HT-29 (cell line): ENCODE data around the gene METTL22. TPM values are rescaled to one million over a fixed set of nuclear protein-coding genes. Genes with fewer than 3 reads are reported as not detected.

ENCODE experiments used
- DNase-seq: peaks from one replicate; pipeline ENCODE4 v3.0.0-alpha.2; 2015; ENCODE audit warnings: low spot score
- total RNA-seq: library from RNA; depleted of rRNA; stranded (reverse); fragments of >200 nt; shearing (Covaris generic); gene quantifications from 2 replicates; pipeline ENCODE4 v1.2.3, GENCODE V29; 2014

Gene METTL22
- total RNA-seq, 1 experiment from 2014 or later = 21.0 TPM

DNA sequence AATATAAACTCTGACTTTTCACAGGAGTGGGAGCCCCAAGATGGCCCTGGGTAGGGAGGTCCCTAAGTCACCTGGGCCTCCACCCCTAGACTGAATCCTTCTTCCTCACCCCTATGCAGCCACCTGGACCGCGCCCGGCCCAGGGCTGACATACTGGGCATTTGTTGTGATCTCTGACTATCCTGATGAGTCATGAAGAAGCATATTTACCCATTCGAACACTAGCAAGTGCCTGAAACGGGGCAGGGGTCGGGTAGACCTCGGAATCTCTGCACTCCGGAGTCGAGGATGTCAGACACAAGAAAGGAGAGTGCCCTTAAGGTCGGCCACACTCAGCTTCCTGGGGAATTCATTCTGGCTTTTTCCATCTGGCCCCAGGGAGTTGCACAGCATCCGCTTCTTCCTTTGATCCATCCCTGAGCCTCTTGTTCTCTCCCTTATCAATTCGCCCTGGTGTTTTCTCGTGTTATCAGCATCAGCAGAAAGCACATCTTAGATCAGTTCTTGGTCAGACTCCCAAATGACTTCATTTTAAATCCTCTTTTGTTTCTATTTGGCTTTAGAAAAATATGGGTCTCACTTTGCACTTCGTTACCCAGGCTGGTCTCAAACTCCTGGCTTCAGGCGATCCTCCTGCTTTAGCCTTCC lies 10.4 kb downstream of the METTL22 start:
- no peak for DNase-seq

DNA sequence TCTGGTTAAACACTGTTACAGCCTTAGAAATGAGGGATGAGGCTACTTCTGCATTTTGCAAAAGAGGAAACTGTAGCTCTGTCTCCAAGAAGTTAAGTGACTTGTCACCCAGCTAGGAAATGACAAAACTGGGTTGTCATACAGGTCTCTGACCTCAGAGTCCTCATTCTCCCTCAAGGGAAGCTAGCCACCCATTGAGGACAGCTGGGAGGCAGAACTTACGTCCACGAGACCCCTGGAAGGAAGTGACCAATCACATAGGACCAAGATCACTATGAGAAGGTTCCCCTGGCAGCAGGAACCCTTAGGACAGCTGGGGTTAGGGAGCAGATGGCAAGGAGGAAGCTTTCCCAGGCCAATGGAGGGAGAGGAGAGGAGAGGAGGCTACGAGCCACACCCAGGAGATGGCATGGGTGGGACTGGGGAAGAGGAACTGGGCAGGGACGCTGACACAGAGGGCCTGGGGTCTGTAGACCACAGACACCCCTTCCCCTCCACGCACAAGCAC lies 11.2 kb downstream of the METTL22 start:
- no peak for DNase-seq

DNA sequence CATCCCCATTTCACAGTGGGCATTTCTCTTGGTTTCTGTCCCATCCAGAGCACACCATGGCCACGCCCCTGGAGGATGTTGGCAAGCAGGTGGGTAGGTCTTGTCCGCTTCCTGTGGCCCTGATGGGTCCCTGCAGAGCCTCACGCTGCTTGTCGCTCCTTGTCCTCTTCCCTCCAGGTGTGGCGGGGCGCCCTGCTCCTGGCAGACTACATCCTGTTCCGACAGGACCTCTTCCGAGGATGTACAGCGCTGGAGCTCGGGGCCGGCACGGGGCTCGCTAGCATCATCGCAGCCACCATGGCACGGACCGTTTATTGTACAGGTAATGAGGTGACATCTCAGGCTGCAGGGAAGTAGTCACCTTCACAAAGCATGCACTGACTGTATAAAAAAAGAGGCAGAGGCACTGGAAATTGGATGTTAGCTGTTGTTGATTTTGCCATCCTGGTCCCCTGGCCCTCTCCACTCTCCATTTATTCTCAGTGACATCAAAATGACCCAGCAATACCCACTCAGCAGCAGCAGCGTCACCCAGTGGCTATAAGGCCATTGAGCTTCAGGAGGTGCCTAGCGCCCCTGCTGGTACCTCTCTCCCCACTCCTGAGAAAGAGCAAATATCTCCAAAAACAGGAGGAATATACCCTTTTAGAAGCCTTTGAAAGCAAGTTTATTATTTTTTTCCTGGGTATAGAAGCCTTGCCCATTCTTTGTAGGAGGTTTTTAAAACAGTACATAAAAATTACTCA lies 13.7 kb downstream of the METTL22 start:
- peak; percentile 26 for DNase-seq

DNA sequence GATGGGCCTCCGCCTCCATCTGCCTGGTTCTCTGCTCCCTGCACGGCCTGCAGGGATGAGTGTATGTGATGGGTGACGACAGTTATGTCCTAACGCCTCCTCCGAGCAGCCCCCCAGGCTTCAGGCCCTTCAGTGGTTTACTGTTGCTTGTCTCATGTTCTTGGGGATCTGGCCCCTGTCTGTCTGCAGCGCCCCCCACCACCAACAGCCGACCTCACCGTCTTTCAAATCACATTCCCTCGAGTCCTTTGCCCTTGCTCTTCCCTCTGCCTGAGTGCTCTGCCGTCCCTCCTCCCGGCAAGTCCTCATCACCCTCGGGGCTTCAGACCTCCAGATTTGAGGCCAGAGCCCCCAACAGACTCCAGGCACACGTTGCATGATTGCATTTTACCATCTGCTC lies 18.2 kb downstream of the METTL22 start:
- no peak for DNase-seq

DNA sequence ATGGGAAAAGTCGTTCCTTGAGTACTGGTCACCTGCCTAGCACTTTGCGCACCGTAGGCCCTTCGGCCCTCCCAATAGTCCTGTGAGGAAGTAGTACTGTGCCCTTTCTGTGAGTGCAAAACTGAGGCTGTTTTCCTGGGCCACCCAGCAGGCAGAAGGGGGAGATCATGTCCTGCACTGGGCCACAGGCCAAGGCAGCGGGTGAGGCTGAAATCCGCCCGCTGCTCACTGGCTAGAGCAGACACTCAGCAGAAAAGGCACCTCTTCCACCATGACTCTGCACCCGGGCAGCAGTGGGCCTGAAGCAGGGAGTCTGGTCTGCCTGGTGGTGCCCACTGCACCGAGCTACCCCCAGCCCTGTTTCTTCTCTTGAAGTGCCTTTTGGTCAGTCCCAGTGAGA lies 20.2 kb downstream of the METTL22 start:
- DNase-seq = no peak

DNA sequence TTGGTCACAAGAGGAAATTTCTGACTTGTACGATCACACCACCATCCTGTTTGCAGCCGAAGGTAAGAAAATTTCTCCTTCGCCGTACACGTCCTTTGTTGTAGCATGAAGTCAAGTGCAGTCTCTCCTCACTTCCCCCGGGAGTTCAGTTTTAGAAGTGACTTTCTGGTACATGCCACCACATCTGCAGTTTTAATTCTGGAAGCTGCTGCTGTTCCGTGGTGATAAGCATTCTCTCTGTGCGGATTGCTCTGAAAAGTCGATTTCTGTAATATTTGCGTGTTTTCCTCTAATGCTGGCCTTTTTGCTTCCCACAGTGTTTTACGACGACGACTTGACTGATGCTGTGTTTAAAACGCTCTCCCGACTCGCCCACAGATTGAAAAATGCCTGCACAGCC lies 20.6 kb downstream of the METTL22 start:
- no peak for DNase-seq

DNA sequence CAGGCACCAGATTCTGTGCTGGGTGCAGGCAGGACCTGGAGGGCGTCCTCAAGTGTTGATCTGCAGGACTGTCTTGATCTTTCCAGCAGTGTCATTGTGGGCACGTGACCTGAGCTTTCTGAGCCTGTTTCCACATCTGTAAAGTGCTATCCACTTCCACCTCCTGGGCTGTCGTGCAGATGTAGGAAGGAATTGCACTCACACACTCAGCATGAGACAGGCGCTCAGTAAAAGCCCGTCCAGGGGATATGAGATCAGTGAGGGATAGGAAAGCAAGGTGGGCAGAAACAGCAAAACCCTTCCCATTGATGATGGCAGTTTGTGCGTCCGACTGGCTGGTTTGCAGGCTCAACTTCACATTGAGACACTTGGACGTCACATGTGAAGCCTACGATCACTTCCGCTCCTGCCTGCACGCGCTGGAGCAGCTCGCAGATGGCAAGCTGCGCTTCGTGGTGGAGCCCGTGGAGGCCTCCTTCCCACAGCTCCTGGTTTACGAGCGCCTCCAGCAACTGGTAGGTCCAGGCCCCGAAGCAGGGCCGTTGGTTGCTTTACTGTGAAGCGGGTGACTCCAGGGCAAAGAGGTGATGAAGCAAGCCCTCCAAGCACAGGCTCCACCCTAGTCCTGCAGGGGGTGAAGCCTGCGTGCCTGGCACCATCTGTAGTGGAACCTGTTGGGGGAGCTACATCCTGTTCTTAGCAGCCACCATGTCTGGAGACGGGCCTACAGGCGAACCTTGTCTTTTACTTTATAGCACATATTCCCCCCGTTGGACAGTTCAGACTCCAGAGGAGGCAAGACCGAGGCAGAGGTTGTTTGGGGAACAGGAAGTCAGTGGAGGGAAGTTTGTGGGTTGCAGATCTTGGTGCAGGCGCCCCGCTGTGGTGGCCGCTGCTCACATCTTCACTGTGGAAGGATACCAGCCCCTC lies 23.0 kb downstream of the METTL22 start:
- no peak for DNase-seq

DNA sequence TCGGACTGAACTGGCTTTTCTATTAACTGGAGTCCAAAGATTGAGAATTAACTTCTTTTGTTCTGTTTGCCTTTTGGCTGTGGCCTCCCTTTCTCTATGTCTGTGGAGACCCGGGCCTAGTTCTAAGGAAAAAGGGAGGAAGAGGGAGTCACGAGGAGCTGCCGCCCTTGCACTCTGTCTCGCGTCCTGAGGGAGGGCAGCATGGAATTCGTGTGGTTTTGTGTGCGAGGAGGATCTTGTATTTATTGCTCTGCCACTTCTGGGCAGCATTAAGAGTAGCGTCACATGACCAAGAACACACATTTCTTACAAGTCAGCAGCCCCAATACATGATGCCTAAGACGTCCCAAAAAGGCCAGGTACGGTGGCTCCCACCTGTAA lies 23.6 kb downstream of the METTL22 start:
- no peak for DNase-seq

DNA sequence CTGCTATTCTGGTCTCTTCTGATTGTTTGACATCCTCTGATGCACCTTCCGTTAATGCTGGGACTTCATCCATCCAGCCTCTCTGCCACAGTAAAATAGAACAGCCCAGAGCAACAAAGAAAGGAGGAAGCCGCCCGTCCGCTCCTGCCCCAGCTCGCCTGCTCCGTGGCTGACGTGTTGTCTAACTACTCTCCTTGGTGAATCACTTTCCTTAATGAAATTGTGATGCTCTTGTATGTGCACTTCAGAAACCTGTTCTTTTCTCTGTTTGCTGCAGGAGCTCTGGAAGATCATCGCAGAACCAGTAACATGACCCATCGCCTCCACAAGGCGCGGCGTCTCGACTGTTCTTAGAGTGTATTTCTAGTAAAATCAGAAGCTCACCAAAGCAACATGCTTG lies 24.3 kb downstream of the METTL22 start:
- DNase-seq = no peak

DNA sequence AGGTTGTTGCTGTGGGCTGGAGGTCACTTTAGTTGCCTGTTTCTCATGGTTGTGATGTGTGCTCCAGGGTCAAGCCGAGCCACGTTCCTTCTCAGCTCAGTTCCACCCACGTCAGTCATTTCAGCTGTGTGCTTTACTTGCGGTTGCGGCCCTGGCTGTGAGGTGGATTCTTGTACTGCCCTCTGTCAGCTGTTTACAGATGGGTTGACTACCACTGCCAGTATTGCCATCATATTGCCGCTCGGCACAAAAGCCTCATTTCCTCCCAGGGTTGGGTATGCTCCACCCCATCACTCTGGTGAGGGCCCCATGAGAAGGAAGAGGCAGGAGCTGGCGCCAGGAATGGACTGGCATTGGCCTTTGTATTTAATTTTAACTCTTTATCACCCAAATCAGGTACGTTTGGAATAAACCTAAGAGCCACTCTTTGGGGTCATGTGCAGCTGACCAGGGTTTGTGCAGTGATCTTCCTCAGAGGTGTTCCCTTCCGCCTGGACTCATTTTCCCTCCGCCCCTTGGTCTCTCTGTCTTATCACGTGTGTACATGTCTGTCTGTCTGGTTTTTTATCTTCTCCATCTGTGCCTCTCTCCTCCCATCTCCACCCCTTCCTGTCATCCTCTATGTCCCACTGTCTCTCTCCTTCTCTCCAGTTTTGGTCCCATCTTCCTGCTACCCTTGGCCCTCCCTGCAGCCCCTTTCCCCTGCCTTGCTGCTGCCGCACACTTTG lies 25.0 kb downstream of the METTL22 start:
- DNase-seq = no peak

DNA sequence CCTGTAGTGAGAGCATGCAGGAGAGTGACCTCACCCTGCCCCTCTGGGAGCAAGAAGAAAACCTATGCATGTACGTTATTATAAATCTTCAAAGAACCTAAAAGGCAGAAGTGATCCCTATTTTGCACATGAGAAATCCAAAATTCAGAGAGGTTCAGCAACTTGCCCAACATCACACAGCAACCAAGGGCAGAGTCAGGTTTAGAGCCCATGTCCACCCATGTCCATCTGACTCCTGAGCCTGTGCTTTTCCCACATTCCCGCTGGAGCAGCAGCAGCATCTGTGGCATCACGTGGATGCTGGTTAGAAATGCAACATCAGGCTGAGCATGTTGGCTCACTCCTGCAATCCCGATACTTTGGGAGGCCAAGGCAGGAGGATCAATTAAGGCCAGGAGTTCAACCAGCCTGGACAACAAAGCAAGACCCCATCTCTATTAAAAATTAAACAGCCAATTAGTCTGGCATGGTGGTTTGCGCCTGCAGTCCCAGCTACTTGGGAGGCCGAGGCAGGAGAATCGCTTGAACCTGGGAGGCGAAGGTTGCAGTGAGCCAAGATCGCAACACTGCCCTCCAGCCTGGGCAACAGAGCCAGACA lies 26.3 kb downstream of the METTL22 start:
- DNase-seq = no peak

DNA sequence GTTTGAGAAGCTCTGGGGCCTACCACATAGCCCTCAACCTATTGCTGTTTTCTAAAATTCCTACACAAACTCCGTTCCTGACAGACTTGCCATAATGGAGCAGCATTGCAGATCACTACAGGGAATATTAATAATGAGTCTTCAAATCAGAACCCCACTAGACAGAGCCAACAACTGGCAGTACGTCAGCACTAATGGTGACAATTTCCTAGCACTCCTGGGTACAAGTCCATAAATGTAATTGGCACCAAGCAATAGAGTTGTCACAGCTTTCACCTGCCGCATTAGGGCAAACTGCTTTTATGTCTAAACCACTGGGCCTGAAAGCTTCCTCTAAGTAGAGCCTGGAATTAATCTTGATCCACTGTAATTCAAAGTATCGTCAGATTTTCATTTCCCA lies 27.4 kb downstream of the METTL22 start:
- no peak for DNase-seq

DNA sequence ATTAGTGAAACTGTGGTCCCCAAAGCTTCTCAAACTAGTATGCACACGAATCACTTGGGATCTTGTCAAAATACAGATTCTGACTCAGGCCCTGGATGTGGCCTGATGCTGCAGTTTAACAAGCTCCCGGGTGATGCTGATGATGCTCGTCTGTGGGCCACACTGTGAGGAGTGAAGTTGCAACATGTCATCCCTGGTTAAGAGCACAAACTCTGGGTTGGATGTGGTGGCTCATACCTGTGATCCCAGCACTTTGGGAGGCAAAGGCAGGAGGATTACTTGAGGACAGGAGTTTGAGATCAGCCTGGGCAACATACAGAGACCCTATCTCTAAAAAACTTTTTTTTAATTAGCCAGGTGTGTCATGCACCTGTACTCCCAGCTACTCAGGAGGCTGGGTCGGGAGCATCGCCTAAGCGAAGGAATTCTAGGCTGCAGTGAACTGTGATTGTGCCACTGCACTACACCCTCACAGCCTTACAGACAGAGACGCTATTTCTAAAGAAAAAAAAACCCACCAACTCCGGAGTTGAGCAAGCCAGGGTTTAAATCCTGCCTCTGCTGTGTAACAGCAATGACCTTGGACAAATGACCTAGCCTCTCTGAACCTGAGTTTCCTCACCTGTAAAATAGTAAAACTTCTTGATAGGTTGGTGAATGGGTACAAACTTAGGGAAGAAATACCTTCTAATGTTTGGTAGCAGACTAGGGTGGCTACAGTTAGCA lies 28.5 kb downstream of the METTL22 start:
- DNase-seq = no peak

DNA sequence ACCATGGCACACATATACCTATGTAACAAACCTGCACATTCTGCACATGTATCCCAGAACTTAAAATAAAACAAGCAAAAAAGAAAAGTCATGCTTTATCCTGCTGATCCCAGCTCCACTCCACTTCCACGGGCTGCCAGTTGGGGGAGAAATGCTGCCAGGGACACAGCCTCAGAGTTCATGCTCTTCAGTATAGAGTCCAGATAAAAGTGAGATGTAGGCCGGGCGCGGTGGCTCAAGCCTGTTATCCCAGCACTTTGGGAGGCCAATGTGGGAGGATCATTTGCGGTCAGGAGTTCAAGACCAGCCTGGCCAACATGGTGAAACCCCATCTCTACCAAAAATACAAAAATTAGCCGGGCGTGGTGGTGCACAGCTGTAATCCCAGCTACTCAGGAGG lies 30.5 kb downstream of the METTL22 start:
- peak; percentile 19 for DNase-seq

DNA sequence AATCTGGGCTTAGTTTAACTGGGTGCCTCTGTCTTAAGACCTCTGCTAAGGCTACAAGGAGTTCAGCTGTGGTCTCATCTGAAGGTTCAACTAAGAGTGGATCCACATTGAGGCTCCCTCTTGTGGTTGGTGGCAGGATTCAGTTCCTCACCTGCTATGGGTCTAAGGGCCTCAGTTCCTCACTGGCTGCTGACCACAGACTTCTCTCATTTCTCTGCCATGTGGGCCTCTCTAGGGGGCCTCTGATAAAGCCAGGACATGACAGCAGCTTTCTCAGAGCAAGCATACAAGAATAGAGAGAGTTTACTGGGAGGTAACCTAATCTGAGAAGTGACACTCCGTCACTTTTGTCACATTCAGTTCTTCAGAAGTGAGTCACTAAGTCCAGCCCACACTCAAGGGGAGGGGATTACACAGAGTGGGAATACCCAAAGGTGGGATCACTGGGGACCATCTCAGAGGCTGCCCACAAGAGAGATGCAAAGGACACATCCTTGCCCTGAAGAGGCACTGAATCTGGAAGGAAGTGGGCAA lies 33.8 kb downstream of the METTL22 start:
- peak; percentile 42 for DNase-seq

DNA sequence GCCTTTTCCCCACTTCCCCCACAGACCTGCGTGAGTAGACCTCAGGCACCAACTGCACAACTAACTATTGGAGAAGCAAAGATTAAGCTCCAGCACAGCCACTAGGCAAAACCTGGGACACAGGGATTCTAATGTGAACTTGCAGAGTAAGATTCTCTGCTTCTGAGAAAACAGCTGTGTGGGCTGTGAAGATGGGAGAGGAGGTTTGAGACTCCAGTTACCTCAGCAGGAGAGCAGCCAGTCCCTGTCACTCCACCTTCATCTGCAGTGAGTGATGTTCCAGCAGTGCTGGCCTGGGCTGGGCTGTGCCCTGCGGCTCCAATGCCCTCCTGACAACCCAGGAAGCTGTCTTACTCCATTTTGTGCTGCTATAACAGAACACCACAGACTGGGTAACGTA lies 34.9 kb downstream of the METTL22 start:
- no peak for DNase-seq

DNA sequence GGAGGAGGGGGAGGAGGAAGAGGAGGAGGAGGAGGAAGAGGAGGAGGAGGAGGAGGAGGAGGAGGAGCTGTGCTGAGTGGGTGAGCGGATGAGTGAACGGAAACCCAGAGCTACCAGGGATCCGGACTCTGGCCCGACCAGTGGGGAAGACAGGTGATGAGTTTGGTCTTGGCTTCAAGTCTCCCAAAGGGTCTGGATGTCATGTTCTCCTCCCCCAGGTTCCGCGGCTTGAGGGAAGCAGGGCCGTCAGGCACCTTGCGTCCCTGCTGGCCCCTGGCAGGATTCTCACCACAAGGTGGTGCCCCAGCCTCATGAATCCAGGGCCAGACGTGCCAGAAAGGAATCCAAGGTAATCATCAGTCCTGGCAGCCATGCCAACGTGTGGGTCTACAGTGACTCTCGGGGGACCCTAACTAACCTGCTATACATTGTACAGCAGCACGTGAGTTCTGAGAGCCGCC lies 39.4 kb downstream of the METTL22 start:
- DNase-seq = peak; percentile 73

DNA sequence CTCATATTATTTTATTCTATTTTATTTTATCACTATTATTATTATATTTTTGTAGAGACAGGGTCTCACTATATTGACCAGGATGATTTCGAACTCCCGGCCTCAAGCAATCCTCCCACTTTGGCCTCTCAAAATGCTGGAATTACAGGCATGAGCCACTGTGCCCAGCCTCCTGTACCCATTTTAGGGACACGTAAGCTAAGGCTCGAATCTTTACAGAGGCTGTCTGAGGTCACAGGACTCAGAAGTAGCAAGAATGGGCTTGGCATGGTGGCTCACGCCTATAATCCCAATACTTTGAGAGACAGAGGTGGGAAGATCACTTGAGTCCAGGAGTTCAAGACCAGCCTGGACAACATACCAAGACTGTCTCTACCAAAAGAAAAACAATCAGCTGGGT lies 40.2 kb downstream of the METTL22 start:
- no peak for DNase-seq

DNA sequence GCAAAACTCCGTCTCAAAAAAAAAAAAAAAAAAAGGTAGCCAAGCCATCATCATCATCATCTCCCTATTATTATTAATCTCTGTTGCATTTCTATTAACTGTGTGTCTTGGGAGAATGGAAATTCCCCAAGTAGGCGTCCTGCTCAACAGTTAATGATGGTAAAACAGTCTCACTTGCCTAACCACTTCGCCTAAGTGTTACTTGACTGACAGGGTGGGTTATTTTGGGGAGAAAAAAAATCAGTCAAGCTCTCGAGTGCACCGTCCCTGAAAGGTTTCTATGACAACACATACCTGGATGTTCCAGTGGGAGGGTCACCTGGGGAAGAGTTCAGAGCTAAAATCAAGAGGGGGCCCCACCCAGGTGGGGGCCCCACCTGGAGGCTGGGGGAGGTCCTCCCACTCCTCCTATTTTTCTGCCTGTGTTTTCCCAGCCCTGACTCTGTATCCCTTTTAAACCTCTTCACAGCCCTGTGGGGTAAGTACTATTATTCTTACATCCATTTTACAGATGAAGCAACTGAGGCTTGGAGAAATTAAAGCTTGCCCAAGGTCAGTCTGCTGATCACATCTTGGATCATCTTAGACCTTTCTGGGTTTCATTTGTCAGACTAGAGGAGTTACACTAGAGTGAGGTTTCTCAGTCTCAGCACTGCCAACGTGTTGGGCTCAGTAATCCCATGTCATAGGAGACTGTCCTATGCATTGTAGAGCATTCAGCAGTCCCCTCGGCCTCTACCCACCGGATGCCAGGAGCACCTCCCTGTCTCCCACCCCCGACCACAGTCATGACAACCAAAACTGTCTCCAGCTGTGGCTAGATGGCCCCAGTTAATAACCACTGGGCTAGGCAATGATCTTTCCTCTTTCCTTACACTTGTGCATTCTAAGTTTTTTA lies 41.9 kb downstream of the METTL22 start:
- DNase-seq = no peak
